Endothelial cell of umbilical vein (primary cell): Measurements from ENCODE around the gene CELF5. TPM values are rescaled to one million over a fixed set of nuclear protein-coding genes. Genes with fewer than 3 reads are reported as not detected.

Experiments used
- BruUV-seq: library from RNA; stranded (reverse); fragments of 400-500 nt; replicated peaks from 2 replicates; lab custom pipeline; 2021; lab: Mats Ljungman, UMichigan
- CTCF ChIA-PET: fragments of 300-600, 350-600 bp; sonication (Branson Sonifier 250); formaldehyde crosslinking; loops from one replicate; lab custom pipeline; 2021; ENCODE audit warnings: antibody characterized with exemption, inconsistent platforms; lab: Charles Lee
- POLR2A ChIA-PET: fragments of 300-600, 350-600 bp; sonication (Branson Sonifier 250); formaldehyde crosslinking; loops from one replicate; lab custom pipeline; 2021; ENCODE audit warnings: antibody characterized with exemption, inconsistent platforms; lab: Charles Lee
- DNase-seq: peaks from one replicate; pipeline ENCODE4 v3.0.0-alpha.2; 2011; ENCODE audit warnings: low read depth, low spot score
- FAIRE-seq: peaks from 2 replicates; lab custom pipeline; 2011; peaks lifted over from hg19 to GRCh38; lab: Jason Lieb, UNC
- H2AFZ ChIP-seq: 2 replicates; pipeline ENCODE4 v1.6.0; 2012; ENCODE audit warnings: low read depth, low read length, control low read depth, inconsistent platforms
- H3K27ac ChIP-seq: 2 replicates; pipeline ENCODE4 v1.5.1; 2011; ENCODE audit warnings: low read depth, mild to moderate bottlenecking, control low read depth, low read length, moderate library complexity; ENCODE audit not compliant: insufficient read depth
- H3K27me3 ChIP-seq, 2 experiments: 2 replicates each; pipeline versions ENCODE4 v1.6.0 to v1.6.1; 2011; ENCODE audit warnings: low read length in 2 of 2, mixed read lengths in 1 of 2; ENCODE audit not compliant: control insufficient read depth in 2 of 2, insufficient read depth in 2 of 2
- H3K36me3 ChIP-seq, 2 experiments: 2 replicates in 1 of 2; 3 replicates in 1 of 2; pipeline ENCODE4 v1.5.1; 2011; ENCODE audit warnings: low read length in 2 of 2, mild to moderate bottlenecking in 1 of 2, moderate library complexity in 1 of 2; ENCODE audit not compliant: control insufficient read depth in 2 of 2, insufficient read depth in 2 of 2; ENCODE audit errors: extremely low read depth in 1 of 2
- H3K4me1 ChIP-seq: 3 replicates; pipeline ENCODE4 v1.5.1; 2011; ENCODE audit warnings: mild to moderate bottlenecking, low read length; ENCODE audit not compliant: control insufficient read depth, insufficient read depth; ENCODE audit errors: extremely low read depth
- H3K4me2 ChIP-seq: 2 replicates; pipeline ENCODE4 v1.6.1; 2011; ENCODE audit warnings: low read length, control low read depth, mixed read lengths; ENCODE audit not compliant: insufficient read depth
- H3K4me3 ChIP-seq, 3 experiments: fragments of 200-600 bp in 1 of 3; sonication (generic), shearing (Covaris generic) in 1 of 3; replicated peaks in 1 of 3; 2 replicates each; pipeline ENCODE4 v1.5.1; 2011 to 2016; ENCODE audit warnings: control low read depth in 3 of 3, low read length in 3 of 3, mild to moderate bottlenecking in 2 of 3, inconsistent platforms in 1 of 3, low read depth in 1 of 3, moderate library complexity in 1 of 3; ENCODE audit not compliant: insufficient read depth in 1 of 3
- H3K79me2 ChIP-seq: 2 replicates; pipeline ENCODE4 v1.6.0; 2012; ENCODE audit warnings: low read length, inconsistent platforms; ENCODE audit not compliant: control insufficient read depth, insufficient read depth
- H3K9ac ChIP-seq: replicated peaks from 2 replicates; pipeline ENCODE3; 2011; ENCODE audit warnings: low read length, control low read depth; ENCODE audit not compliant: insufficient read depth; ENCODE audit errors: extremely low read depth
- H3K9me1 ChIP-seq: replicated peaks from 3 replicates; pipeline ENCODE4 v1.6.0; 2011; ENCODE audit warnings: mild to moderate bottlenecking, low read length; ENCODE audit not compliant: control insufficient read depth, insufficient read depth; ENCODE audit errors: extremely low read depth
- H3K9me3 ChIP-seq: replicated peaks from 2 replicates; pipeline ENCODE4 v1.5.1; 2012; ENCODE audit warnings: low read length, inconsistent platforms; ENCODE audit not compliant: control insufficient read depth, insufficient read depth
- H4K20me1 ChIP-seq: replicated peaks from 2 replicates; pipeline ENCODE3; 2011; ENCODE audit warnings: mild to moderate bottlenecking, low read length; ENCODE audit not compliant: control insufficient read depth, insufficient read depth; ENCODE audit errors: extremely low read depth
- CTCF ChIP-seq, 2 donors: IDR thresholded peaks; 1 replicate in 1 of 2; 2 replicates in 1 of 2; pipeline ENCODE4 v1.5.1; 2011; ENCODE audit warnings: low read length in 2 of 2, mild to moderate bottlenecking in 2 of 2, moderate library complexity in 2 of 2, control low read depth in 1 of 2, inconsistent platforms in 1 of 2, low read depth in 1 of 2; ENCODE audit not compliant: insufficient read depth in 1 of 2; ENCODE audit errors: extremely low read depth in 1 of 2
- EZH2 ChIP-seq: IDR thresholded peaks from 2 replicates; pipeline ENCODE4 v1.6.1; 2012; ENCODE audit warnings: borderline replicate concordance, low read depth, mild to moderate bottlenecking, moderate library complexity, low read length, inconsistent platforms; ENCODE audit not compliant: severe bottlenecking
- FOS ChIP-seq: IDR thresholded peaks from 2 replicates; pipeline ENCODE4 v1.6.1; 2011; ENCODE audit warnings: mild to moderate bottlenecking, low read length, moderate library complexity, borderline replicate concordance; ENCODE audit not compliant: insufficient read depth
- GATA2 ChIP-seq: IDR thresholded peaks from 2 replicates; pipeline ENCODE4 v1.7.0; 2011; ENCODE audit warnings: low read depth, mild to moderate bottlenecking, moderate library complexity, mixed read lengths, low read length; ENCODE audit not compliant: insufficient read length, insufficient read depth
- JUN ChIP-seq: IDR thresholded peaks from 2 replicates; pipeline ENCODE4 v1.6.1; 2011; ENCODE audit warnings: borderline replicate concordance, low read depth; ENCODE audit not compliant: insufficient read length, insufficient read depth
- MYC ChIP-seq: IDR thresholded peaks from one replicate; pipeline ENCODE4 v1.6.1; 2011; ENCODE audit warnings: mild to moderate bottlenecking, low read depth, low read length
- POLR2A ChIP-seq: IDR thresholded peaks from 2 replicates; pipeline ENCODE4 v1.6.1; 2012; ENCODE audit warnings: low read depth, mild to moderate bottlenecking, control low read depth, low read length
- POLR2AphosphoS5 ChIP-seq: IDR thresholded peaks from 2 replicates; pipeline ENCODE4 v1.6.1; 2012; ENCODE audit warnings: low read depth, mild to moderate bottlenecking, control low read depth, low read length, moderate library complexity; ENCODE audit not compliant: insufficient read depth
- dilution Hi-C: fragments of 300-500 bp; cut with MboI; formaldehyde crosslinking; loops from one replicate; pipeline ENCODE4 v1.15.0; 2019; ENCODE audit warnings: low sequenced_read_pairs; ENCODE audit not compliant: extremely low pct_ligation_motif_present
- intact Hi-C: fragments of 100-400 bp; cut with micrococcal nuclease; formaldehyde crosslinking; loops from one replicate; pipeline ENCODE4 v1.10.0; 2022
- polyA plus RNA-seq, 4 experiments: library from polyadenylated mRNA; depleted of rRNA in 3 of 4; stranded (reverse) in 3 of 4; unstranded in 1 of 4; fragments of >200 nt; gene quantifications; 2 replicates each; pipeline versions ENCODE4 v1.2.1 to v1.2.3, GENCODE V29; 2011 to 2012; ENCODE audit warnings: missing spikeins in 1 of 4
- total RNA-seq: library from RNA; stranded (reverse); gene quantifications from 2 replicates; pipeline ENCODE4 v1.2.3, GENCODE V29; 2021

CELF5 gene
- total and polyA plus RNA-seq, 2 donors (not counting 3 experiments of a cell fraction or from before 2014, with no cell fraction given) = not detected

- FAIRE-seq (no peak), DNase-seq (no peak)
- ChIA-PET CTCF (interaction anchor here (1.3 kb wide), 1 partner anchor 69 kb away, joined by 3 read pairs; no protein-coding TSS in a partner anchor), POLR2A (no interaction called here)
- no peaks in the 10 kb centered on the region for H3K4me1 ChIP-seq
- dilution Hi-C loops = no loop called here
- H3K9me1 ChIP-seq = no peaks in the 10 kb centered on the region
- intact Hi-C loops = no loop called here
- H4K20me1 ChIP-seq = no peaks in the 10 kb centered on the region
- no peak overlapping the region for H3K4me2 ChIP-seq
- no peak overlapping the region for H3K4me3 ChIP-seq
- no peaks in the 10 kb centered on the region for H3K36me3 ChIP-seq
- no peaks in the 10 kb centered on the region for H3K79me2 ChIP-seq
- no peak overlapping the region for H2AFZ ChIP-seq
- H3K9ac ChIP-seq = no peak overlapping the region
- H3K27ac ChIP-seq = no peak overlapping the region
- no peaks in the 10 kb centered on the region for H3K9me3 ChIP-seq
- no peaks in the 10 kb centered on the region for H3K27me3 ChIP-seq
- no TSS peak for BruUV-seq
- TF ChIP-seq POLR2A (no peak), FOS (no peak), POLR2AphosphoS5 (no peak), JUN (no peak), MYC (no peak), CTCF (IDR thresholded peaks at IDR 0.05; ENCODE audit: extremely low read depth in 1 of 2, insufficient read depth in 1 of 2, low read depth in 1 of 2, low read length in 2 of 2) (no peak), EZH2 (no peak), GATA2 (no peak)
Measured at GRCh38 chr19:3236272-3236671, 11.8 kb downstream of the CELF5 start.
